ENCODE results near the gene FBXW8. TPM values are rescaled to one million over a fixed set of nuclear protein-coding genes. Genes with fewer than 3 reads are reported as not detected.

Gene FBXW8
- total RNA-seq, 2 donors from 2014 or later = 8.6 to 8.7 TPM

DNA sequence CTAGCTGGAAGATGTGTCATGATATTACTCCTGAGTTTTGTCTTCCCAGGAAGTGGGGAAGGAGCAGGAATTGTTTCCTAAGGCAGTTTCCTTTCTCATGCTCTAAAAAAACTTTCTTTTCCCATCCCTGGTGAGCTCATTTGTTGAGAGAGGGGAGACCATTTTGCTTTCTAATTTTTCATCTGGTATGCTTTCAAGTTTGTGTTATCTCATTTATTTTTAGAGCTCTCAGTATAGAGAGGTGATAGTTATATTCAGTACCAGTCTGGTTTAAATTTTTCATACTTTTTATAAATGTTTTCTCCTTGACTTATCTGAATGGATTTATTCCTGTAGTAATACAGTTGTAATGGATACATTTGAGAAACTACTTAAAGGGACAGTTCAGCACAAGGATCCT, 79.6 kb downstream of the FBXW8 start:
- no peaks in the 10 kb centered on the region for H3K9me3 ChIP-seq (ENCODE audit: control insufficient read depth, low read length, poor library complexity, severe bottlenecking)
- H3K4me1 Mint-ChIP-seq = no peaks in the 10 kb centered on the region
- H3K27ac Mint-ChIP-seq = no peak overlapping the region
- DNase-seq = no peak
- H3K36me3 Mint-ChIP-seq (ENCODE audit: low read depth) = no peaks in the 10 kb centered on the region
- H3K4me3 Mint-ChIP-seq = no peak overlapping the region
- ATAC-seq = no peak
- H3K27me3 Mint-ChIP-seq = no peaks in the 10 kb centered on the region

GRCh38 chr12:116990971-116991966, 80.5 kb downstream of the FBXW8 start:
- DNase-seq = no peak
- no peaks in the 10 kb centered on the region for H3K9me3 ChIP-seq (ENCODE audit: control insufficient read depth, low read length, poor library complexity, severe bottlenecking)
- ATAC-seq = no peak
- no peaks in the 10 kb centered on the region for H3K27me3 Mint-ChIP-seq
- no peaks in the 10 kb centered on the region for H3K4me1 Mint-ChIP-seq
- no peaks in the 10 kb centered on the region for H3K36me3 Mint-ChIP-seq (ENCODE audit: low read depth)
- no peak overlapping the region for H3K4me3 Mint-ChIP-seq
- no peak overlapping the region for H3K27ac Mint-ChIP-seq

DNA sequence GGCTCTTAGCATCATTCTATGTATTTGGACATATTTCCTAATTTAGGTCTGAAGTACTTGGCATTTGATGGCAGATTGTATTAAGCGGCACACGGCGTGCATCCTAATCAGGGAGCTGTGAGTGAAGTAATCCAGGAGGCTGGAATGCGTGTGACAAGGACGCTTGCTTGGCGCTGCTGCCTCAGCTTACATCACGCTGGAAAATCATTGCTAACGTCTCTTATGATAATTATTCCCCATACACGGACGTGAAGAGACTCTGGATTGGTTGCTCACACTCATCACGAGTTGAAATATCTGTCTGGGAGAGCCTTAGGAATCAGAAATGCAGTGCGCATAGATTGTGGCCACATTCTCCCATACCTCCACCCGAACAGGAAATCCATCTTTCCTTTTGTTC, 85.3 kb downstream of the FBXW8 start:
- H3K9me3 ChIP-seq (ENCODE audit: control insufficient read depth, low read length, poor library complexity, severe bottlenecking) = no peaks in the 10 kb centered on the region
- Mint-ChIP-seq H3K27me3 (no peaks in the 10 kb centered on the region), H3K4me3 (no peak overlapping the region), H3K4me1 (no peaks in the 10 kb centered on the region), H3K36me3 (ENCODE audit: low read depth) (no peaks in the 10 kb centered on the region), H3K27ac (no peak overlapping the region)
- DNase-seq (no peak), ATAC-seq (no peak)

DNA sequence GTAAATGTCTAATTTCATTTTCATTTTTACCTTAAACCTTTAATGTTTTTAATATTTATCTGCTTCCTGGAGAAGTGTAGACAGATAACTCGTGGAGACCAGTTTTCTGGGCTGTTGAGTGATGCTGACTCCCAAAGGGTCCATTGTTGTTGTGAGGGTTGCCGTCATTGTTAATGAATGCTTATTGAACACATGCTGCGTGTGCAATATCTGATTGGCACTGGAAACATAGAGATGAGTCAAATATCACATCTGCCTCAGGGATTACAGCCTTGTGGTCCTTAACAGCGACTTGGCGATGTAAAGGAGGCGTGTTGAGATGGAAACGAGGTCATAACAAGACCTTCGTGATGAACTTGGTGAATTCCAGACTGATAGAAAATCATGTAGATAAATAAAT, 85.9 kb downstream of the FBXW8 start:
- Mint-ChIP-seq H3K27me3 (no peaks in the 10 kb centered on the region), H3K4me1 (no peaks in the 10 kb centered on the region), H3K27ac (no peak overlapping the region), H3K4me3 (no peak overlapping the region), H3K36me3 (ENCODE audit: low read depth) (no peaks in the 10 kb centered on the region)
- H3K9me3 ChIP-seq (ENCODE audit: control insufficient read depth, low read length, poor library complexity, severe bottlenecking) = no peaks in the 10 kb centered on the region
- DNase-seq (no peak), ATAC-seq (no peak)

DNA sequence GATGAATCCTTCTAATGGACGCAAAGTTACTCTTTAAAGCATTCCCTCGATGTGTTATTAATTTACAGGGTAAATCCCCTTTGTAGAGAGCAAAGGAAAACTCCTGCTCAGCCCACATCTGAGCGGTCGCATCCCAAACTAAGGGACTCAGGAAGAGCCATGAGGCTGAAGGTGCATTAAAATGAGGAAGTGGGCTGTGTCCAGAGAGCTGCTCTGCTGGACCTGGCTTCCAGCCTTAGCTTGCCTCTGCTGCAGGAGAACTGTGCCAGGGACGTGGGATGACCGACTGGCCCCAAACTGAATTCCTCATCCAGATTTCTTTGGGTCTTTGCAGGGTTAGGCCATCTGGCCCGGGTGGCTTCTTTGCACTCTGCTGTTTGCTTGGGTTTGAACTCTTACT, 88.3 kb downstream of the FBXW8 start:
- Mint-ChIP-seq H3K27ac (no peak overlapping the region), H3K36me3 (ENCODE audit: low read depth) (peaks cover under 1% of the 10 kb centered on the region), H3K4me3 (no peak overlapping the region), H3K27me3 (no peaks in the 10 kb centered on the region), H3K4me1 (peaks cover 4% of the 10 kb centered on the region)
- H3K9me3 ChIP-seq (ENCODE audit: control insufficient read depth, low read length, poor library complexity, severe bottlenecking) = no peaks in the 10 kb centered on the region
- ATAC-seq = no peak
- DNase-seq = no peak

DNA sequence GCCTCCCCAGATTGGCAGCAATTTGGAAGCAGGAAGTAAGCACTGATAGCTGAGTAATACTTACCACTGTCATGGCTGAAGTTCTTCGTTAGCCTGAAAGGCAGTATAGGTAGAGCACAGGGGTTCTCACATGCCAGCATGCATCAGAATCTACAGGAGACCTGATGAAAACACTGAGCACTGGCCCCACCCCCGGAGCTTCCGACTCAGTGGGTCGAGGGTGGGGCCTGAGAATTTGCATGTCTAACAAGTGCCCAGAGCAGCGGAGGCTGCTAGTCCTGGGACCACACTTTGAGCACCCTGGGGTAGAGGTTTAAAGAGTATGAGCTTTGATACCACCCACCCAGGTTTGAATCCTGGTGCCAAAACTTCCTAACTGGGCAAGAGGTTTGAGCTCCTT, 89.6 kb downstream of the FBXW8 start:
- no peak overlapping the region for H3K27ac Mint-ChIP-seq
- no peak for ATAC-seq
- H3K4me1 Mint-ChIP-seq = peaks cover 6% of the 10 kb centered on the region
- DNase-seq = no peak
- H3K9me3 ChIP-seq (ENCODE audit: control insufficient read depth, low read length, poor library complexity, severe bottlenecking) = no peaks in the 10 kb centered on the region
- H3K4me3 Mint-ChIP-seq = no peak overlapping the region
- peaks cover 9% of the 10 kb centered on the region for H3K36me3 Mint-ChIP-seq (ENCODE audit: low read depth)
- no peaks in the 10 kb centered on the region for H3K27me3 Mint-ChIP-seq

DNA sequence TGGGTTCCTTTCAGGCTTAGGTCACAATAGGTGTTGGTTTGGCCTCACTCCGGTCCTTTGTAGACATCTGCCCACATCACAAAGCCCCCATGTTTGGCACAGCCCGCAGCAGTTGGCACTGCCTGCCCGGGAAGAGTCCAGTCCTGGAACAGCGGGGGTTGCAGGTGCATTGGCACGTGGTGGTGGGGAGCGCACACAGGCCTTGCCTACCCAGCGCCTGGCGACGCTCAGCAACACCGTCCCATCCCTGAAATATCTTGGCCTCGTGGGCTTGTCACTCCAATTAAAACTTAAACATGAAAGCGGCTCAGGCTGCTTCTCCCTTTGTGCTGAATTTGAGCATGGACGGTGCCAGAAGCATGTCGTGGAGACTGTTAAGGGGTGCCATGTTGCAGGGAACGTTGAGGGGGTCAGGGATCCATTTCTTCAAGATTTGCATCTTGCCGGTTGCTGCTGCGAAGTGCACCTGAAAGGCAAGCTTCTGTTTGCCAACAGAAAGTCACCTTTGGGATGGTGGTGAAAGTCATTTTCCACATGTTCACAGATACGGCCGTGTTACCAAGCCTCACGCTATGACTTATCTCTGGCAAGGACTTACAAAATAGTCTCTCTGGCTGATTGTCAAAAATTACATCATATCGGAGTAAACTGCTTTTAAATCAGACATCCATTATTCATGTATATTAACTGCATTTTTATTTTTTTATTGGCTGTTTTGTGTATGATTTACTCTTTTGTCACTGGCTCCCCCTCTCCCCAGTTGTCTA, 91.5 kb downstream of the FBXW8 start:
- Mint-ChIP-seq H3K36me3 (ENCODE audit: low read depth) (peaks cover 12% of the 10 kb centered on the region), H3K27me3 (no peaks in the 10 kb centered on the region), H3K4me3 (no peak overlapping the region), H3K27ac (no peak overlapping the region), H3K4me1 (peaks cover 9% of the 10 kb centered on the region)
- no peak for ATAC-seq
- no peak for DNase-seq
- H3K9me3 ChIP-seq (ENCODE audit: control insufficient read depth, low read length, poor library complexity, severe bottlenecking) = no peaks in the 10 kb centered on the region

DNA sequence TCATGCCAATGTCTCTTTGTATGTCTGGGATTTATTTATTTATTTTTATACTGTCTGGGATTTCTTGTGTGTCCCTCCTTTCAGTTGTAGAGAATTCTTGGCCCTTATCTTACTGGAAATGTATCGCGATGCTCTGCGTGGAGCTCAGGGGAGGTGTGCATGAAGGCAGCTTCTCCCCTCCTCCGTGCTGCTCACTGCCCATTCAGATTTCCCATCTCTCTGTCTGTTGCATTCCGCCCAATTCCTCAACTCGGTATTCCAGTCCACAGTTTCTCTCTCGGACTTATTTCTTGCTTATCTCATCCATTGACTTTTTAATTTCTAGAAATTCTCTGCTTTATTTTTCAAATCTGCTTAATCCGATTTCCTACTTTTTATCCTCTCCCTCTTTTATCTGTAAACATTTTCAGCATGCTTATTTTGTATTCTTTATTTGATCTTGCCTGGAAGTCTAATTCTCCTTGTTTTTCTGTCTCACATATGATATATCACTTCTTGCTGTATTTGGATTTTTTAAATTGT, 93.2 kb downstream of the FBXW8 start:
- ATAC-seq = no peak
- DNase-seq = no peak
- peaks cover 12% of the 10 kb centered on the region for H3K36me3 Mint-ChIP-seq (ENCODE audit: low read depth)
- H3K4me3 Mint-ChIP-seq = no peak overlapping the region
- H3K27me3 Mint-ChIP-seq = no peaks in the 10 kb centered on the region
- H3K27ac Mint-ChIP-seq = peak overlapping the region; percentile 75
- H3K4me1 Mint-ChIP-seq = peaks cover 9% of the 10 kb centered on the region
- H3K9me3 ChIP-seq (ENCODE audit: control insufficient read depth, low read length, poor library complexity, severe bottlenecking) = no peaks in the 10 kb centered on the region

DNA sequence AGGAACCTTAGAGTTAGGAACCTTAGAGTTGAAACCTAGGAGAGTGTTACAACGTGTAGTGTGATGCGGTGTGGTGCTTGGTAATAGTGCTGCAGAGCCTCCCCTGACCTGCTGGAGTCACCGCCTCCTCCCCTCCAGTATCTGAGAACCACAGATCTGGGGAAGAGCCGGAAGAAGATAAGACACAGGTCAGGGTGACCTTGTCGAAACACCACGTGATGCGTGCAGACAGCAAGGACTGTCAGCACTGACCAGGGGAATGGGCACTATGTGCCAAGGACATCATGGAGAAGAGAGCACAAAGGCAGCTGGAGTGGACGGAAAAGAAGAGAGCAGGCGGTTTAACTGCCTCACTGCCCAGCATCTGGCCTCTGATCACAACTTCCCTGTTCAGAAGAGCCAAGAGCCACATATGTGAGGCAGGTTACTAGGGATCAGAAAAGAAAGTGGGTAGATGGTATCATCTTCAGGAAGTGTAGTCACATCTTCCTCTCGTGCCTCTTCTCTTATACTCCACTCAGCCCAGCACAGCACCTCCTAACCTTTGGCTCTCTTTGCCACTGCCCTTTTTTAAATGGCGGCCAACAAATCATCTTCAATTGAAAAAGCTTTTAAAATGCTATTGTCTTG, 94.8 kb downstream of the FBXW8 start:
- no peaks in the 10 kb centered on the region for H3K9me3 ChIP-seq (ENCODE audit: control insufficient read depth, low read length, poor library complexity, severe bottlenecking)
- DNase-seq (no peak), ATAC-seq (no peak)
- Mint-ChIP-seq H3K4me1 (peaks cover 9% of the 10 kb centered on the region), H3K4me3 (no peak overlapping the region), H3K36me3 (ENCODE audit: low read depth) (peaks cover 20% of the 10 kb centered on the region), H3K27ac (no peak overlapping the region), H3K27me3 (no peaks in the 10 kb centered on the region)

DNA sequence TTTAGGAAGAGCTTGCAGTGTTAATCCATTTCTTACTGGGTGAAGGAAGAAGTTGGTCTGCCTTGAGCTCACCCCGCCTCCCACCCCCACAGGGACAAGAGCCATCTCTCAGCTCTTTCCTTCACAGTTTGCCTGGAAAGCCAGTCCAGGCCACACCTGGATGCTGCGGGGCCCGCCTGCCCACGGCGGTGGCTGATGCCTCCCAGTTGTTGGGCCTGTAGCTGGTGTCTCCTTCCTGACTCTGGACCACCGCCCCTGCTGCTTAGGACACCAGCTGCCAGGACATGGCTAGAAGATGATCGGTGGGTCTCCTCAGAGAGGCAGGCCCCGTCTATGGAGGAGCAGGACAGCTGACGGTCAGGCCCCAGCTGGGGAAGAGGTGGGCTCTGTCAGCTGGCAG, 95.6 kb downstream of the FBXW8 start:
- no peaks in the 10 kb centered on the region for H3K27me3 Mint-ChIP-seq
- no peak overlapping the region for H3K27ac Mint-ChIP-seq
- no peak for ATAC-seq
- no peak overlapping the region for H3K4me3 Mint-ChIP-seq
- DNase-seq = no peak
- H3K4me1 Mint-ChIP-seq = peaks cover 9% of the 10 kb centered on the region
- peaks cover 20% of the 10 kb centered on the region for H3K36me3 Mint-ChIP-seq (ENCODE audit: low read depth)
- no peaks in the 10 kb centered on the region for H3K9me3 ChIP-seq (ENCODE audit: control insufficient read depth, low read length, poor library complexity, severe bottlenecking)

GRCh38 chr12:117007577-117007976, 96.8 kb downstream of the FBXW8 start:
- Mint-ChIP-seq H3K27ac (no peak overlapping the region), H3K4me1 (peaks cover 9% of the 10 kb centered on the region), H3K4me3 (no peak overlapping the region), H3K36me3 (ENCODE audit: low read depth) (peaks cover 20% of the 10 kb centered on the region), H3K27me3 (no peaks in the 10 kb centered on the region)
- H3K9me3 ChIP-seq (ENCODE audit: control insufficient read depth, low read length, poor library complexity, severe bottlenecking) = no peaks in the 10 kb centered on the region
- DNase-seq = no peak
- no peak for ATAC-seq

DNA sequence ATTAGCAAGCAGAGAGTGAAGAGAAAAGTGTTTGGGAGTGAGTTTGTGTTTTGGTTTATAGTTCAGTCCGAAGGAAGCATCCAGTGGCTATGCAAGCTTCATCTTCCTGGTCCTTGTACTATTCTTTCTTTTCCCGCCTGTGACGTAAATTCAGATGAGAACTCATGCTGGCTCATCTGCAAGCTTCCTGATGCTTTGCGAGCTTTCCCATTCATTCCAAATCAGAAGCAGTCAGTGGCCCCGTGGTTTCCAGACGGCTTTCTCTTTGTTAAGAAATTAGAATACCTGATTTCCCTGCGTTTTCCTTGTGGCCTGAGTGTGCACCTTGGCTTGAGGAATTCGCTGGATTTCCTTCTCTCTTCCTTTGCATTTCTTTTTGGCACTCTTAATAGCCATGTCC, 99.0 kb downstream of the FBXW8 start:
- peaks cover 3% of the 10 kb centered on the region for H3K4me1 Mint-ChIP-seq
- no peaks in the 10 kb centered on the region for H3K27me3 Mint-ChIP-seq
- H3K4me3 Mint-ChIP-seq = no peak overlapping the region
- H3K36me3 Mint-ChIP-seq (ENCODE audit: low read depth) = peaks cover 14% of the 10 kb centered on the region
- DNase-seq (no peak), ATAC-seq (no peak)
- peak overlapping the region; percentile 32 for H3K27ac Mint-ChIP-seq
- no peaks in the 10 kb centered on the region for H3K9me3 ChIP-seq (ENCODE audit: control insufficient read depth, low read length, poor library complexity, severe bottlenecking)
